ENCODE data around the gene PACS2.
"Not testable (repeated sequence)": the region's sequence is repeated elsewhere in the genome, so short reads cannot be mapped to it uniquely, and the experiment has no call there.

Gene PACS2

GRCh38 chr14:105333613-105334364, 19.2 kb downstream of the PACS2 start:
- no peak for DNase-seq

- DNase-seq, result no peak
These were observed 20.1 kb downstream of the PACS2 start for GRCh38 chr14:105334383-105335230.

DNA sequence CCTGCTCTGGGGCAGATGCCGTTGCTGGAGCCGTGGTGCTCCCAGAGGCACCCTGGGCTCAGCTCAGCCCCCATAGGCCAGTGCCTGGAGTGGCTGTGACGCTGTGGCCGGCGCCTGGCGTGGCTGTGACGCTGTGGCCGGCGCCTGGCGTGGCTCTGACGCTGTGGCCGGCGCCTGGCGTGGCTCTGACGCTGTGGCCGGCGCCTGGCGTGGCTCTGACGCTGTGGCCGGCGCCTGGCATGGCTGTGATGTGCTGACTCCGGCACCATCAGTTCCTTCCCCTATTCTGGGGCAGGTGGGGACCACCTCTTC, 20.6 kb downstream of the PACS2 start:
- not testable (repeated sequence) for DNase-seq

GRCh38 chr14:105335735-105336476, 21.4 kb downstream of the PACS2 start:
- DNase-seq, result no peak

DNA sequence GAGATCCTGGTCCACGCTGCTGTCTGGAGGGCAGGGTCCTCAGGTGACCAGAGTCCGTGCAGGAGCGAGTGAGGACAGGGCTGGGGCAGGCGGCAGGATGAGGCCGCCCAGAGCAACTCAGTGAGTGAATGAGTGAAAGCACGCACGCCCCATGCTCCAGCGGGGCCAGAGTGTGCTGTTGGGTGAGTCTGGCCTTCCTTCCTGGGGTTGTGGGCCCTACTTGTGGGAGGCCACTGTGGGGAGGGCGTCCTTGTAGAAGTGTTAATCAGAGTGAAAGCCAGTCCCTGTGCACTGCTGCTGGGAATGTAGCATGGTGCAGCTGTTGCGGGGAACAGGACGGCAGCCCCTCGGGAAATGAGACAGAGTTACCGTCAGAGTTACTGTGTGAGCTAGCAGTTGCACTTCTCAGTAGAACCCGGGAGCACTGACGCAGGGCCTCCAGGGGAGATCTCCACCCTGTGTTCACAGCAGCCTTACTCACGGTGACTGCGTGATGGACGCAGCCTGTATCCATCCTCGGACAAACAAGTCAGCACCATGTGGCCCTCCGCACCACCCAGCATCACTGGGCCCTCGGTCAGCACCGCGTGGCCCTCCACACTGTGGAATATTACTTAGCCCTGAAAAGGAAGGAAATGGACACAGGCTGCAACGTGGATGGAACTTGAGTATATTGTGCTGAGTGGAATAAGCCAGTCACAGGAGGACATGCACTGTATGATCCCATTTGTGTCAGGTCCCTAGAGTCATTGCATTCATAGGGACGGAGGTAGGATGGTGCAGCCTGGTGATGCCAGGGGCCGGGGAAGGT, 22.1 kb downstream of the PACS2 start:
- DNase-seq, result no peak

DNA sequence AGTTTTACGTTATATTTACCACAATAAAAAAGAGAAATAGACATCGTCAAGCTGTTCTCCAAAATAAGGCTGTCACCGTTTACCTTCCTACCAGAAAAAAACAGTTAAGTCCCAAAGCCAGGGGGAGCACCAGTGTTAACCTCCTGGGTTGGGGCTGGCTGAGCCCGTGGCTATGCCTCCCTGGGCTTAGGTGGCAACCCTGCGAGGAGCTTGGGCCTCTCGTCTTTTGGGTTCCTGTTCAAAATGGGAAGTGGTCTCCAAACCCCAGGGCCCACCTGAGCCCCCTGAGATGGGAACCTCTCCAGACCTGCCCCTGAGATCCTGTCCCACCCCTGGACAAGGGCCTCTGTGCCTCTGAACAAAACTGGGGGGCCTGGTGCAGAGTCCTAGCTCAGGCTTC, 22.9 kb downstream of the PACS2 start:
- no peak for DNase-seq

DNA sequence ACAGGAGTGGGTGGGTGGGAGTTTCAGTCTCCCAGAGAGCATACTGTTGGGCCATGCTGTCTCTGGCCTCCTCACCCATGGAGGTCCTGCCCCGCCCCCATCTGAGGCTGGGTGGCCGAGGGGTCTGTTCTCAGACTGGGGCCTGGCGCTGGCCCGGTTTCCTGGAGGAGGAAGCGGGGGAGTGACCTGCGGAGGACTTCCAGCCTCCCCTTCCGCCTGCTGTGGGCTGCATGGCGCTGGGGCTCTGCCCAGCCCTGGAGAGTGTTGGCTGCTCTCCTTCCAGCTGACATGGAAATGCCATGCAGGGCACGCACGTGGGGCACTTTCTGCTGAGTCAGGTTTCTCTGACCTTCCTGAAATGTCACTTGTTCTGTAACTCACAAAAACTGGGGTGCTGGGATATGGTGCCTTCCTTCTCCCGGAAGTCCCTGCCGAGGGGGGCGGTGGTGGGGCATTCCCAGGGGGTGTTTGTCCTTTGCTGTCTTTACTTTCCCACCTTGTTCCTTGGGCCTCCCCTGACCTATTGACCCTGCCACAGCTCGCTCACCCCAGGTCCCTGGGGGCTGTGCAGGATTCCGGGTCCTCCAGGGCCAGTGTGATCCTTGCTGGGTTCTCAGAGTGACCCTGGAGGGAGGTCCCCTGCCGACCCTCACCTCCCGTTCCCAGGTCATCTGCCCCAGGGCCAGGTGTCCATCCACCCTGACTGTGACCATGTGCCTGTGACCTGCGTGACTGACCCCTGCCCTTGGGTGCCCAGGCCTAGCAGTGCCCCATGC, 23.6 kb downstream of the PACS2 start:
- no peak for DNase-seq

GRCh38 chr14:105340821-105341733, 26.5 kb downstream of the PACS2 start:
- DNase-seq, result no peak

- DNase-seq, result no peak
These were observed 28.6 kb downstream of the PACS2 start for GRCh38 chr14:105343194-105343593.

- no peak for DNase-seq
These were observed 31.6 kb downstream of the PACS2 start for GRCh38 chr14:105346200-105346533.

DNA sequence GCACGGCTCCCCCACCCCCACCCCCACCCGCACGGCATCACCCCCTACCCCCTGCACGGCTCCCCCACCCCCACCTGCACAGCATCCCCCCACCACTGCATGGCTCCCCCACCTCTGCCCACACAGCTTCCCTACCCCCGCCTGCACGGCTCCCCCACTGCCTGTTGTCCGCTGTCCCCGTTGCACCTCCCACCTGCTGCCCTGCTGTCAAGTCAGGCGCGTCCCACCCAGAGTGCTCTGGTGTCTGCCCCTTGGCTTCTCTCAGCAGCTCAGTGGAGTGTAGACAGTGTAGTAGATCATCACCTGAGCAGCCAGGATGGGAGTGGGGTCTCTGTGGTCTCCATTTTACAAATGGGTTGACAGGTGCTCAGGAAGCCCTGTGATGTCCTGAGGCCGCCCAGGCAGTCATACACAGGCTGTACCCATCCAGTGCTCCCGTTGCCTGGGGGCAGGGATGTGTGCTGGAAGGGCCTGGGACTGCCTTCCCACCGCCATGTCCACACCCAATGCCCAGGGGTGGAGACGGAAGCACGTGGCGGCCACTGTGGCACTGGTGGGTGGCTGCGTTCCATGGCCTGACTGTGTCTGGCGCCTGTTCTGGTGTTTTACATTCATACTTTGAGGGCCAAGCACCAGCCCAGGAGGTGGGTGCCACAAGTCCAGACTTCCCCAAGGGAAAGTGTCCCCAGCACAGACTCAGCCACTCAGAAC, 32.5 kb downstream of the PACS2 start:
- DNase-seq, result no peak

DNA sequence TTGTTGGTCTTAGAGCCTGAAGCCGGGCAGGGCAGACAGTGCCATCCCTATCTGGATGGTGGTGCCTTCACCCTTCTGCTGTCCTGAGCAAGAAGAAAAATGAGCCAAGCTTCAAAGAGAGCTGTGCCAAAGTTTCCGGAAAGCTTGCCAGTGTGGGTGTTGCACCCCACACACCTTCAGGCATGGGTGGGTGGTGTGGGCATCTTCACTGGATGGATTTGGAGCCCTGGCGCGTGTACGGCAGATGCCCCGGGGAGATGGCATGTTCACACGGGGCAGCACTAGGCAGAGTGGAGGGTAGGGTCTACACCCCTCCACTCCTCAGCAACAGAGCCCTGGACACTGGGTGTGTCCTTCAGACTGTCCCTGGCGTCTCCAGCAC, 33.0 kb downstream of the PACS2 start:
- no peak for DNase-seq

GRCh38 chr14:105348169-105348944, 33.8 kb downstream of the PACS2 start:
- DNase-seq, result no peak

DNA sequence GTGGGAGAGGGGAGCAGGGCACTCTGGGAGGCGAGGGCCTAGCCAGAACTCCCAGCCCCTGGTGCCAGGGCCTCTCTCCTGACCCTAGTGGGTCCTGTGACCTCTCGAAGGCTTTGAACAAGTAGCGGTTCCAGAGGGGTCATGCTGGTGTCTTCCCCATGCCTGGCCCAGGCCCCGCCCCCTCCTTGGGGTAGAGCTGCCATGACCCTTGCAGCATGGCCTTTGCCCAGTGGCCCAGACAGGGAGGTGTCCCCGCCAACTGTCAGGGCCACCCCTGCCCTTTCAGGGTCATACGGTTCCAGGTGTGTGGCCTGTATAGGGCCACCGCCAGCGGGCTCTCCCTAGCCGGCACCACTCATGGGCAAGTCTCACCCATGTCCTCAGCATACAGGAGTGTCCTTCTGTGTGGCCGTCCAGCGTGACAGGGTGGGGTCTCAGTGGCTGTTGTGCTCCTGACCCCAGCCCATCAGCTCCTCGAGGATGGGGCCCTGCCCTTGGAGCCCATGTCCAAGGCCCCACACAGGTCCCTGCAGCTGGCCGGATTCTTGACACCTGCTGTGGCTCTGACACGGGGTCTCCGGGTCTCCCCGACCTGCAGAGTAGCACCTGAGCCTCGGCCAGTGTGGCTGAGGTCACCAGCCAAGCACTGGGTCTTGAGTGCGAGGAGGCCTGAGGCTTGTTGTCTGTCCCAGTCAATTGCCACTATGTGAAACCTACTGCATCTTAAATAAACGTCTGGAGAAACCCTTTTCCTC, 34.6 kb downstream of the PACS2 start:
- no peak for DNase-seq

GRCh38 chr14:105349992-105350391, 35.4 kb downstream of the PACS2 start:
- no peak for DNase-seq

DNA sequence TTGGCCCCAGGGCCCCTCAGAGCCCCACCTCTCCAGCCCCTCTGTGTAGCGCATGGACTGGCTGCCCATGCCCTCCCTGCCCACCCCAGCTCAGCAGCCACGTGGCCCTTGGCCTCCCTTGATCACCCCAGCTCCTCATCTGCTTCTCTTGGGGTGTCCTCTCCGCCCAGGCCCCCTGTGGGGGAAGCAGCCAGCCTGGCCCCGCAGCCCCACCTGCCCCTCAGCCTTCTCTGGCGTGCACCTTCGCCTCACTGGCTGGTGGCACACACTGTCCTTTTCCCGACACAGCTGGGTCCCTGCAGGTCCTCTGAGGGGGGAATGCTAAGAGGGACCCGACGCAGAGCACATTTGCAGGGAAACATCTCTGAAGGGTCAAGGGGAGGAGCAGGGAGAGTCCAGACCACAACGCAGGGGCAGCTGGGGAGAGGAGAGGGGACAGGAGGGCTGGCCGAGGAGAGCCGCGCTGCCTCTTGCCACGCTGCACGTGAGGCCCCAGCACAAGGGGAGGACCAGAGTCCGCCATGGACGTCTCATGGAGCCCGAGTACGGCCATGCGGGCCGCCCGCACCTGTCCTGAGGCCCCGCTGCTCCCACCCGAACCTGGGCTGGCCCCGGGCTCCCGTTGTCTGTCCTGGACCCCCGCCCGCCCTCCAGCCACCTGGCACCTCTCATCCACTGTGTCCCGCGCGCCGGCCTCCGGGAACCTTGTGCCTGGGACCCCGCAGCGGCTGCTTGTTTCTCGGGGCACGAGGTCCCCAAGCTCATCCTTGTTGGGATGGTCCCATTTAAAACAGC, 36.1 kb downstream of the PACS2 start:
- DNase-seq, result no peak

DNA sequence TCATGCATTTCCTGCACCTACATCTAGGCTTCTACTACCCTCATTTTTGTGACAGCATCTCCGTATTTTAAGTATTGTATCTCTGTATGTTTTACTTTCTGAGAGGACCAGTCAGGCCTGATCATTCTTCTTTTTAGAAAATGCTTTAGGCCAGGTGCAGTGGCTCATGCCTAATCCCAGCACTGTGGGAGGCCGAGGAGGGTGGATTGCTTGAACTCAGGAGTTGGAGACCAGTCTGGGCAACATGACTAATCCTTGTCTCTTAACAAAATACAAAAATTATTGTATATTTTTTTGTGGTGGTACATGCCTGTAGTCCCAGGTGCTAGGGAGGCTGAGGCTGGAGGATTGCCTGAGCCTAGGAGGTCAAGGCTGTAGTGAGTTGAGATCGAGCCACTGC, 36.9 kb downstream of the PACS2 start:
- DNase-seq, result no peak
